Measurements from ENCODE around the gene PRR35.

GRCh38 chr16:606656-607307 lies 46.6 kb downstream of the PRR35 start:
- no peak for TF ChIP-seq POLR2A (IDR thresholded peaks at IDR 0.05)
- no peak for TF ChIP-seq CTCF (IDR thresholded peaks at IDR 0.05 in 4 of 5, conservative IDR thresholded peaks at IDR 0.05 in 1 of 5)

Measured in gastrocnemius medialis (tissue), 4 donors.